SK-N-SH (cell line): Measurements from ENCODE around the gene RER1. TPM values are rescaled to one million over a fixed set of nuclear protein-coding genes. Genes with fewer than 3 reads are reported as not detected.

Experiments used
- CTCF ChIA-PET: fragments of 300-600, 350-600 bp; formaldehyde crosslinking; extraction: SDS; loops from one replicate; lab custom pipeline; 2021; lab: Yijun Ruan, JAX
- POLR2A ChIA-PET: fragments of 350-600 bp; sonication (Branson Sonifier 250); formaldehyde crosslinking; extraction: SDS; loops from one replicate; lab custom pipeline; 2020; ENCODE audit warnings: antibody characterized with exemption, inconsistent platforms; lab: Yijun Ruan, JAX
- DNase-seq: peaks from one replicate; pipeline ENCODE4 v3.0.0; 2012
- H2AFZ ChIP-seq: fragments of 200-600 bp; sonication (generic); 2 replicates; pipeline ENCODE4 v1.8.1; 2016; ENCODE audit warnings: antibody characterized with exemption, mild to moderate bottlenecking, low read depth
- H3F3A ChIP-seq: fragments of 200-600 bp; sonication (generic); replicated peaks from 2 replicates; pipeline ENCODE3; 2016; ENCODE audit warnings: antibody characterized with exemption, mild to moderate bottlenecking; ENCODE audit not compliant: insufficient read depth
- H3K27ac ChIP-seq, 2 experiments: fragments of 200-500 bp in 1 of 2; fragments of 200-600 bp in 1 of 2; sonication (Bioruptor generic) in 1 of 2; sonication (generic), shearing (Covaris generic) in 1 of 2; 2 replicates each; pipeline versions ENCODE4 v1.5.1 to v1.6.1; 2014 to 2016; ENCODE audit warnings: low read depth in 2 of 2, inconsistent platforms in 1 of 2, low read length in 1 of 2, mild to moderate bottlenecking in 1 of 2, mixed read lengths in 1 of 2
- H3K27me3 ChIP-seq: fragments of 200-600 bp; sonication (generic), shearing (Covaris generic); 2 replicates; pipeline ENCODE4 v1.6.1; 2016; ENCODE audit warnings: mixed run types; ENCODE audit not compliant: insufficient read depth
- H3K36me3 ChIP-seq, 2 experiments: fragments of 200-500 bp in 1 of 2; fragments of 200-600 bp in 1 of 2; sonication (Bioruptor generic) in 1 of 2; sonication (generic) in 1 of 2; replicated peaks in 1 of 2; 2 replicates each; pipeline versions ENCODE3 to v1.5.1; 2014 to 2016; ENCODE audit warnings: low read length in 1 of 2, mild to moderate bottlenecking in 1 of 2; ENCODE audit not compliant: insufficient read depth in 2 of 2, control insufficient read depth in 1 of 2
- H3K4me1 ChIP-seq, 2 experiments: fragments of 200-500 bp in 1 of 2; fragments of 200-600 bp in 1 of 2; sonication (Bioruptor generic) in 1 of 2; sonication (generic), shearing (Covaris generic) in 1 of 2; 2 replicates each; pipeline versions ENCODE4 v1.5.1 to v1.6.1; 2014 to 2016; ENCODE audit warnings: low read depth in 1 of 2, low read length in 1 of 2, mixed run types in 1 of 2; ENCODE audit not compliant: insufficient read depth in 2 of 2, control insufficient read depth in 1 of 2
- H3K4me2 ChIP-seq: fragments of 200-600 bp; sonication (generic), shearing (Covaris generic); 2 replicates; pipeline ENCODE4 v1.6.1; 2017; ENCODE audit warnings: mixed run types
- H3K4me3 ChIP-seq, 2 experiments: fragments of 200-500 bp in 1 of 2; fragments of 200-600 bp in 1 of 2; sonication (Bioruptor generic) in 1 of 2; sonication (generic), shearing (Covaris generic) in 1 of 2; 2 replicates each; pipeline versions ENCODE4 v1.5.1 to v1.8.1; 2014 to 2016; ENCODE audit warnings: low read depth in 2 of 2, inconsistent platforms in 1 of 2, low read length in 1 of 2, mild to moderate bottlenecking in 1 of 2, mixed read lengths in 1 of 2, moderate library complexity in 1 of 2
- H3K79me2 ChIP-seq: fragments of 200-600 bp; sonication (generic); 2 replicates; pipeline ENCODE4 v1.8.1; 2017; ENCODE audit warnings: mild to moderate bottlenecking; ENCODE audit not compliant: insufficient read depth
- H3K9ac ChIP-seq: fragments of 200-600 bp; sonication (generic); 2 replicates; pipeline ENCODE4 v1.6.1; 2017; ENCODE audit warnings: mixed run types
- H3K9me2 ChIP-seq: fragments of 200-600 bp; sonication (generic); 2 replicates; pipeline ENCODE4 v1.6.1; 2017; ENCODE audit warnings: mixed run types
- H3K9me3 ChIP-seq: fragments of 200-600 bp; sonication (generic); 2 replicates; pipeline ENCODE4 v1.6.1; 2017; ENCODE audit warnings: mixed run types, mild to moderate bottlenecking, moderate library complexity
- H4K20me1 ChIP-seq: fragments of 200-600 bp; sonication (generic); 2 replicates; pipeline ENCODE4 v1.6.1; 2017; ENCODE audit warnings: mild to moderate bottlenecking, mixed run types; ENCODE audit not compliant: insufficient read depth
- EP300 ChIP-seq, 2 experiments: IDR thresholded peaks; 2 replicates each; pipeline versions ENCODE4 v1.4.0 to v1.6.1; 2012; ENCODE audit warnings: borderline replicate concordance in 1 of 2, low read depth in 1 of 2, low read length in 1 of 2
- FOSL2 ChIP-seq: IDR thresholded peaks from 2 replicates; pipeline ENCODE4 v1.4.0; 2012; ENCODE audit warnings: low read depth, mild to moderate bottlenecking, moderate library complexity, borderline replicate concordance
- IRF3 ChIP-seq: fragments of 150-350 bp; IDR thresholded peaks from 2 replicates; pipeline ENCODE4 v1.6.1; 2016; ENCODE audit warnings: mild to moderate bottlenecking, low read depth, low read length
- JUND ChIP-seq: IDR thresholded peaks from 2 replicates; pipeline ENCODE4 v1.4.0; 2012
- NFIC ChIP-seq: IDR thresholded peaks from 2 replicates; pipeline ENCODE4 v1.4.0; 2012; ENCODE audit warnings: borderline replicate concordance
- PBX3 ChIP-seq: IDR thresholded peaks from 2 replicates; pipeline ENCODE4; 2012
- POLR2AphosphoS5 ChIP-seq: IDR thresholded peaks from 2 replicates; pipeline ENCODE4 v1.6.1; 2012; ENCODE audit warnings: low read depth, low read length
- RCOR1 ChIP-seq: fragments of 150-350 bp; IDR thresholded peaks from 2 replicates; pipeline ENCODE4 v1.6.1; 2017; ENCODE audit warnings: antibody characterized with exemption, low read length
- whole genome bisulfite sequencing: methylation state at CpG from one replicate; pipeline ENCODE4 v1.1.6; 2017; ENCODE audit warnings: low lambda C conversion rate; 5-methylcytosine and 5-hydroxymethylcytosine counted together
- polyA plus RNA-seq, 3 experiments: library from polyadenylated mRNA; depleted of rRNA; stranded (reverse); fragments of >200 nt; gene quantifications; 2 replicates each; pipeline ENCODE4 v1.2.3, GENCODE V29; 2012

The RER1 gene
- polyA plus RNA-seq, 1 of the 3 experiments (the other 2 are of a cell fraction) = 181 TPM

GRCh38 chr1:2404142-2404889 lies 12.7 kb downstream of the RER1 start:
- Histone ChIP-seq H3K4me3 (no peak overlapping the region), H4K20me1 (0 out of 2 replicates have a peak, but pooled peaks cover 9% of the 10 kb centered on the region), H3K27me3 (no peaks in the 10 kb centered on the region), H3K36me3 (peaks cover 10 to 84% of the 10 kb centered on the region in 2 experiments), H2AFZ (no peak overlapping the region), H3K9ac (no peak overlapping the region), H3K27ac (no peak overlapping the region), H3K9me2 (no peaks in the 10 kb centered on the region), H3K79me2 (peaks cover 7% of the 10 kb centered on the region; the same call in 1 of the 2 replicates), H3K4me1 (peaks cover 0 to 3% of the 10 kb centered on the region in 2 experiments; a peak in 1 of 4 replicates), H3K9me3 (no peaks in the 10 kb centered on the region), H3F3A (peaks cover 13% of the 10 kb centered on the region), H3K4me2 (no peak overlapping the region)
- POLR2A ChIA-PET = interaction anchor here (1.0 kb wide), 1 partner anchor 13 kb away, joined by 5 read pairs; the partner anchor contains the start of genes MORN1 and RER1
- TF ChIP-seq EP300 (IDR thresholded peaks at IDR 0.05; ENCODE audit: borderline replicate concordance in 1 of 2, low read depth in 1 of 2, low read length in 1 of 2) (no peak), POLR2AphosphoS5 (peak; percentile 21; the same call in 1 of the 2 replicates), FOSL2 (no peak)
- CTCF ChIA-PET = no interaction called here
- WGBS = 89% methylated on average over 28 of the region's 29 CpGs
- DNase-seq = no peak

GRCh38 chr1:2404890-2405511 lies 13.4 kb downstream of the RER1 start:
- H3F3A ChIP-seq = peaks cover 13% of the 10 kb centered on the region
- TF ChIP-seq RCOR1 (no peak), JUND (no peak), NFIC (no peak), IRF3 (no peak), PBX3 (no peak)
- no peak overlapping the region for H3K4me2 ChIP-seq
- H3K79me2 ChIP-seq = 0 out of 2 replicates have a peak, but pooled peaks cover 3% of the 10 kb centered on the region
- H2AFZ ChIP-seq = no peak overlapping the region
- POLR2A ChIA-PET = no interaction called here
- H3K27ac ChIP-seq = peak overlapping the region in 1 of 2 experiments; percentile 38; a peak in 2 of 4 replicates
- no peak overlapping the region for H3K9ac ChIP-seq
- peaks cover 0 to 3% of the 10 kb centered on the region in 2 experiments; a peak in 1 of 4 replicates for H3K4me1 ChIP-seq
- CTCF ChIA-PET = no interaction called here
- no peaks in the 10 kb centered on the region for H3K27me3 ChIP-seq
- no peak overlapping the region for H3K4me3 ChIP-seq
- DNase-seq = no peak
- H3K9me2 ChIP-seq = no peaks in the 10 kb centered on the region
- H3K36me3 ChIP-seq = peaks cover 10 to 84% of the 10 kb centered on the region in 2 experiments
- 88% methylated on average over 16 of the region's 24 CpGs for whole genome bisulfite sequencing
- no peaks in the 10 kb centered on the region for H3K9me3 ChIP-seq
- 0 out of 2 replicates have a peak, but pooled peaks cover 9% of the 10 kb centered on the region for H4K20me1 ChIP-seq
